Body of pancreas (tissue), 4 donors: Measurements from ENCODE around the gene FAM184B. TPM values are rescaled to one million over a fixed set of nuclear protein-coding genes. Genes with fewer than 3 reads are reported as not detected.

Experiments used
- ATAC-seq: fragments of 150-250 bp; one replicate; pipeline ENCODE4 v1.9.1; 2016
- DNase-seq, 4 donors: peaks; one replicate each; pipeline ENCODE4 v3.0.0-alpha.2; 2019
- H3K27ac ChIP-seq, 4 donors: fragments of 200-600 bp; sonication (generic); 1 replicate in 3 of 4; 2 replicates in 1 of 4; pipeline versions ENCODE4 v1.5.1 to v1.6.1; 2016 to 2019; ENCODE audit warnings: mild to moderate bottlenecking in 1 of 4, mixed read lengths in 1 of 4, moderate library complexity in 1 of 4
- H3K27me3 ChIP-seq, 2 donors: fragments of 200-600 bp; sonication (generic); one replicate each; pipeline ENCODE4 v1.6.0; 2016; ENCODE audit warnings: mild to moderate bottlenecking in 1 of 2
- H3K36me3 ChIP-seq, 2 donors: fragments of 200-600 bp; sonication (generic); replicated peaks in 1 of 2; 2 replicates each; pipeline ENCODE4 v1.5.1; 2016; ENCODE audit warnings: low read depth in 2 of 2; ENCODE audit not compliant: insufficient read depth in 1 of 2
- H3K4me1 ChIP-seq: fragments of 200-600 bp; sonication (generic); one replicate; pipeline ENCODE4 v1.6.0; 2016
- H3K4me3 ChIP-seq, 2 donors: fragments of 200-600 bp; sonication (generic); 1 replicate in 1 of 2; 2 replicates in 1 of 2; pipeline ENCODE4 v1.5.1; 2016 to 2019
- H3K9me3 ChIP-seq, 3 donors: fragments of 200-600 bp; sonication (generic); 1 replicate in 2 of 3; 2 replicates in 1 of 3; pipeline ENCODE4 v1.5.1; 2016
- CTCF ChIP-seq, 7 experiments: fragments of 450-650 bp in 4 of 7; fragments of 200-600 bp in 3 of 7; sonication (generic) in 3 of 7; IDR thresholded peaks; one replicate each; pipeline ENCODE4 v1.5.1; 2016 to 2019; ENCODE audit warnings: antibody characterized with exemption in 7 of 7
- POLR2A ChIP-seq, 3 donors: fragments of 450-650 bp; IDR thresholded peaks; one replicate each; pipeline ENCODE4 v1.6.1; 2016; ENCODE audit warnings: antibody characterized with exemption in 3 of 3, mild to moderate bottlenecking in 2 of 3
- WGBS, 2 donors: methylation state at CpG; one replicate each; pipeline ENCODE4 v1.1.5; 2017; 5-methylcytosine and 5-hydroxymethylcytosine counted together
- intact Hi-C: fragments of 100-400 bp; cut with DNase I; formaldehyde crosslinking; loops from one replicate; pipeline ENCODE4 v1.15.1; 2023
- total RNA-seq, 2 donors: library from RNA; depleted of rRNA; stranded (reverse); fragments of >200 nt; gene quantifications; one replicate each; pipeline ENCODE4 v1.1.0, GENCODE V29; 2016

The FAM184B gene
- not detected for total RNA-seq

- peaks cover 18% of the 10 kb centered on the region for H3K4me1 ChIP-seq
- H3K4me3 ChIP-seq, result no peak within 1 kb of the TSS
- intact Hi-C loops, result no loop called here
- no peaks in the 10 kb centered on the region for H3K27me3 ChIP-seq
- 3 to 8% methylated on average over 32 to 82 of the region's 82 CpGs for WGBS, 2 donors
- ATAC-seq (peak; percentile 30), DNase-seq (no peak)
- no peaks in the 10 kb centered on the region for H3K36me3 ChIP-seq
- no peak within 1 kb of the TSS for H3K27ac ChIP-seq
- TF ChIP-seq CTCF (IDR thresholded peaks at IDR 0.05) (no peak), POLR2A (IDR thresholded peaks at IDR 0.05) (no peak)
- no peaks in the 10 kb centered on the region for H3K9me3 ChIP-seq
Observed at GRCh38 chr4:17781300-17782287, at the start of gene FAM184B. Gene FAM184B, minus strand, starts transcription at chr4:17781621. Its CDS starts 322 bp downstream, at chr4:17781299.

- H3K27ac ChIP-seq, result no peak overlapping the region
- ATAC-seq, result no peak
- intact Hi-C loops, result no loop called here
- no peaks in the 10 kb centered on the region for H3K4me1 ChIP-seq
- no peaks in the 10 kb centered on the region for H3K36me3 ChIP-seq
- no peak for TF ChIP-seq CTCF (IDR thresholded peaks at IDR 0.05)
- no peak for TF ChIP-seq POLR2A (IDR thresholded peaks at IDR 0.05)
- no peaks in the 10 kb centered on the region for H3K27me3 ChIP-seq
- 63 to 83% methylated on average over 1 of the region's 1 CpG for WGBS, 2 donors
- no peaks in the 10 kb centered on the region for H3K9me3 ChIP-seq
- no peak overlapping the region for H3K4me3 ChIP-seq
- DNase-seq, result no peak
Observed at GRCh38 chr4:17823871-17824669, 42.6 kb upstream of the FAM184B start.

GRCh38 chr4:17817027-17817426 is 35.6 kb upstream of the FAM184B start:
- WGBS, 2 donors, result 52 to 55% methylated on average over 5 of the region's 5 CpGs
- no peaks in the 10 kb centered on the region for H3K27me3 ChIP-seq
- H3K4me1 ChIP-seq, result no peaks in the 10 kb centered on the region
- intact Hi-C loops, result loop anchor here (10.0 kb wide), 1 partner anchor 778 kb away; no protein-coding TSS in a partner anchor
- TF ChIP-seq POLR2A (IDR thresholded peaks at IDR 0.05) (no peak), CTCF (IDR thresholded peaks at IDR 0.05) (peak; percentile 24 to 68 (median 61))
- ATAC-seq (peak; percentile 72), DNase-seq (no peak)
- H3K27ac ChIP-seq, result no peak overlapping the region
- no peaks in the 10 kb centered on the region for H3K36me3 ChIP-seq
- no peaks in the 10 kb centered on the region for H3K9me3 ChIP-seq
- no peak overlapping the region for H3K4me3 ChIP-seq

- Histone ChIP-seq H3K27ac (no peak overlapping the region), H3K9me3 (no peaks in the 10 kb centered on the region), H3K4me1 (no peaks in the 10 kb centered on the region), H3K27me3 (no peaks in the 10 kb centered on the region), H3K4me3 (no peak overlapping the region), H3K36me3 (no peaks in the 10 kb centered on the region)
- TF ChIP-seq POLR2A (IDR thresholded peaks at IDR 0.05) (no peak), CTCF (IDR thresholded peaks at IDR 0.05) (no peak)
- 96% methylated on average over 12 of the region's 12 CpGs for WGBS, 2 donors
- DNase-seq (no peak), ATAC-seq (no peak)
- intact Hi-C loops, result loop anchor here (10.0 kb wide), 1 partner anchor 779 kb away; no protein-coding TSS in a partner anchor
Observed at GRCh38 chr4:17816142-17816541, 34.7 kb upstream of the FAM184B start.
